Karpas-422 (cell line): ENCODE measurements around the gene COL6A2. TPM values are rescaled to one million over a fixed set of nuclear protein-coding genes. Genes with fewer than 3 reads are reported as not detected.
"Not testable (repeated sequence)": the region's sequence is repeated elsewhere in the genome, so short reads cannot be mapped to it uniquely, and the experiment has no call there.

Source experiments
- DNase-seq: peaks from one replicate; pipeline ENCODE4 v3.0.0-alpha.2; 2015
- H2AFZ ChIP-seq: fragments of 200-600 bp; sonication (generic); 2 replicates; pipeline ENCODE4 v1.6.1; 2014; ENCODE audit warnings: antibody characterized with exemption, low read length, mixed read lengths
- H3K27ac ChIP-seq: fragments of 200-600 bp; sonication (generic); 2 replicates; pipeline ENCODE4 v1.5.1; 2014; ENCODE audit warnings: mild to moderate bottlenecking, low read length, moderate library complexity
- H3K27me3 ChIP-seq: fragments of 200-600 bp; sonication (generic); 2 replicates; pipeline ENCODE4 v1.6.1; 2014; ENCODE audit warnings: low read length, mixed read lengths
- H3K36me3 ChIP-seq: fragments of 200-600 bp; sonication (generic); 2 replicates; pipeline ENCODE4 v1.6.1; 2014; ENCODE audit warnings: low read length, mixed read lengths; ENCODE audit not compliant: insufficient read depth
- H3K4me1 ChIP-seq: fragments of 200-600 bp; sonication (generic); 2 replicates; pipeline ENCODE4 v1.6.1; 2014; ENCODE audit warnings: mild to moderate bottlenecking, low read length, mixed read lengths
- H3K4me2 ChIP-seq: fragments of 200-600 bp; sonication (generic); 2 replicates; pipeline ENCODE4 v1.6.1; 2014; ENCODE audit warnings: low read length, low read depth, mild to moderate bottlenecking; ENCODE audit not compliant: poor library complexity, severe bottlenecking
- H3K4me3 ChIP-seq: fragments of 200-600 bp; sonication (generic); 2 replicates; pipeline ENCODE4 v1.5.1; 2014; ENCODE audit warnings: mild to moderate bottlenecking, antibody characterized with exemption, low read length, mixed read lengths
- H3K79me2 ChIP-seq: fragments of 200-600 bp; sonication (generic); 2 replicates; pipeline ENCODE4 v1.6.1; 2014; ENCODE audit warnings: mild to moderate bottlenecking, low read length, mixed read lengths
- H3K9ac ChIP-seq: fragments of 200-600 bp; sonication (generic); 2 replicates; pipeline ENCODE4 v1.6.0; 2014; ENCODE audit warnings: low read length
- H3K9me2 ChIP-seq: fragments of 200-600 bp; sonication (generic), shearing (Covaris generic); replicated peaks from 2 replicates; pipeline ENCODE4 v1.6.0; 2014; ENCODE audit warnings: mild to moderate bottlenecking, low read length, moderate library complexity; ENCODE audit not compliant: insufficient read depth
- H3K9me3 ChIP-seq: fragments of 300-700, 200-600 bp; sonication (generic); 2 replicates; pipeline ENCODE4 v1.6.1; 2014; ENCODE audit warnings: low read length, mixed read lengths
- H4K20me1 ChIP-seq: fragments of 200-600 bp; sonication (generic); 2 replicates; pipeline ENCODE4 v1.6.1; 2014; ENCODE audit warnings: mild to moderate bottlenecking, antibody characterized with exemption, low read length, low read depth; ENCODE audit not compliant: insufficient read depth
- total RNA-seq: library from RNA; depleted of rRNA; stranded (reverse); fragments of >200 nt; shearing (Covaris generic); gene quantifications from 2 replicates; pipeline ENCODE4 v1.2.3, GENCODE V29; 2014; ENCODE audit warnings: low replicate concordance

Gene COL6A2
- total RNA-seq, 1 experiment from 2014 or later: not detected

DNA sequence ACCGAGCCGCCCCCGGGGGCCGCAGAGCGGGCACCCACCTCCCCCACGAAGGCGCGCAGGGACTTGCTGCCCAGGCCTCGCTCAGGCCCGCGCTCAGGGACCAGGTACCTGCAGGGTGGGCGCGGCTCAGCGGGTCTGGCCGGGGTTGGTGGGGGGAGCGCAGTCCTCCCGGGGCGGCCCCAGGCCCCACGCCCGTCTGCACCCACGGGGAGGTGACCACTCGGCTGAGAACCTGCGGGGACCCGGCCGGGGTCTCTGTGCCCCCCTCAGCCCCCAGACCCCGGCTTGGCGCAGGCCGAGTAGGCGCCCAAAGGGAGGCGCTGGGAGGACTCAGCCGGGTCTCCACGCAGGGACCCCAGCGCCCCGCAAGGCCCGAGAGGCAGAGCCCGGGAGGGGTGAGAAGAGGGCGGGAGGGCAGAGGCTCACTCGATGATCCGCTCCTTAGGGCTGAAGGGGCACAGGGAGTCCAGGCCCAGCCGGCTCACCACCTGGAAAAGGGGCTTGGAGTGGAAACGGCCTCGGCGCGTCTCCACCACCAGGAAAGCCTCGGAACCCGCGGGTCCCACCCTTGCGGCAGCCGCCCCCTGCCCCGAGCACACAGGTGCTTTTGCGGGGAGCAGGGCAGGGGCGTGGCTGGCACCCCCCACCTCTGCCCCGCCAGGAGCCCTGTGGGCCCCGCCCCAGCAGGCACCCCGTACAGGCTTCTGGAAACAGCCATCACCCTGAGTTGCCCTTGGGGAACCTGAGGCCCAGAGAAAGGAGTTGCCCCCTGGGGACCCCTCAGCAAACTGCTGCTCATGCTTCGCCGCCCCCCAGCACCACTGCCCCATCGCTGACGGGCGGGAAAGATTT lies 48.2 kb downstream of the COL6A2 start:
- Histone ChIP-seq H3K4me2 (no peak overlapping the region), H3K4me3 (no peak overlapping the region), H3K9me3 (no peaks in the 10 kb centered on the region), H3K27ac (no peak overlapping the region), H3K36me3 (no peaks in the 10 kb centered on the region), H3K79me2 (no peaks in the 10 kb centered on the region), H3K9me2 (no peaks in the 10 kb centered on the region), H3K9ac (no peak overlapping the region), H2AFZ (no peak overlapping the region), H3K4me1 (peaks cover 10% of the 10 kb centered on the region), H3K27me3 (no peaks in the 10 kb centered on the region), H4K20me1 (no peaks in the 10 kb centered on the region)
- DNase-seq: peak; percentile 57

DNA sequence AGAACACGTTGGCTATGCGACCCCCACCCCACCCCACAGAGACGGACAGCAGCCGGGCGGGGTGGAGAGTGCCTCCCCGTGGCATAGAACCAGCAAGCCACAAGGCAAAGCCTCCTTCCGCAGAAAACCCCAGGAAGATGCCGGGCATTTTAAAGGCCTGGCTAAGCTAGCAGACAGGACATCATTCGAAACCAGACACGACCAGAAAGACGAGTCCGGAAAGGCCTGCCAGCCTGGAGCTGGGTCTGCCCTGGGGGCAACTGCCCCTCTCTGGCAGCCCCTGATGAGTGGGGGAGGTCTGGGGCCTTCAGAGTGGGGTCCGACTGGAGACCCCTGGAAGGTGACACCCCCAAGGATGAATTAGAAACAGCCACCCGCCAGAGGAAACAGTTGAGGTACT lies 48.9 kb downstream of the COL6A2 start:
- Histone ChIP-seq H4K20me1 (no peaks in the 10 kb centered on the region), H3K9ac (no peak overlapping the region), H3K4me1 (peaks cover 10% of the 10 kb centered on the region), H3K79me2 (no peaks in the 10 kb centered on the region), H3K9me3 (no peaks in the 10 kb centered on the region), H3K27ac (no peak overlapping the region), H3K4me2 (no peak overlapping the region), H2AFZ (no peak overlapping the region), H3K27me3 (no peaks in the 10 kb centered on the region), H3K9me2 (no peaks in the 10 kb centered on the region), H3K4me3 (no peak overlapping the region), H3K36me3 (no peaks in the 10 kb centered on the region)
- no peak for DNase-seq

DNA sequence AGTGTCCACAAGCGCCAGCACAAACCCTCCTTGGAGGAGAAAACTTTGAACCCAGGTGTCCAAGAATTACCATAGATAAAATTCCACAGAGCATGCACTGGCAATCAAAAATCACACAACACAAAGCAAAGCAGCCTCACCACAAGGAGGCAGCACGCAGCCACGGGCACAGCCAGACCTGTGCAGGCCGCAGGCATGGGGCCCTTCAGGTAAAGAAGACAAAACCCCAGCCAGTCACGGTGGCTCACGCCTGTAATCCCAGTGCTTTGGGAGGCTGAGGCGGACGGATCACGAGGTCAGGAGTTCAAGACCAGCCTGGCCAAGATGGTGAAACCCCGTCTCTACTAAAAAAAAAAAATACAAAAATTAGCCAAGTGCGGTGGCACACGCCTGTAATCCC lies 49.5 kb downstream of the COL6A2 start:
- H3K27ac ChIP-seq, H3K27me3 ChIP-seq, H3K9ac ChIP-seq, H3K79me2 ChIP-seq, H3K36me3 ChIP-seq, H3K9me3 ChIP-seq, H3K4me3 ChIP-seq, H3K4me2 ChIP-seq, H2AFZ ChIP-seq, H4K20me1 ChIP-seq, H3K9me2 ChIP-seq: not testable (repeated sequence)
- H3K4me1 ChIP-seq: peaks cover 10% of the 10 kb centered on the region
- DNase-seq: peak; percentile 89

DNA sequence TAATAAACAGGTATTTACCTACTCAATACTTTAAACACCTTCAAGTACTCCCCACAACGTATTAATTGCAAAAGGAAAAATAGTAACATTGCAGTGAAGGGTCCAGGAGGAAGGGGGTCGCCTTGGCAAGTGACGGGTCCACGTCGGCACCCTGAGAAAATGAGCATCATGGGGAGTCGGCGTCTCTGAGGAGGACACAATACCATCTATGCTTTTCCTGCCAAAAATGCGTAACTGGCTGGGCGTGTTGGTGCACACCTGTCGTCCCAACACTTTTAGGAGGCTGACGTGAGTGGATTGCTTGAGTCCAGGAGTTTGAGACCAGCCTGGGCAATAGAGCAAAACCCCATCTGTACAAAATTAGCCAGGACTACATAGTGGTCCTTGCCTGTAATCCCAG lies 50.2 kb downstream of the COL6A2 start:
- H3K36me3 ChIP-seq: no peaks in the 10 kb centered on the region
- H3K9me3 ChIP-seq: no peaks in the 10 kb centered on the region
- no peaks in the 10 kb centered on the region for H3K27me3 ChIP-seq
- H3K9ac ChIP-seq: no peak overlapping the region
- no peak overlapping the region for H3K4me3 ChIP-seq
- H3K4me1 ChIP-seq: peaks cover 13% of the 10 kb centered on the region
- no peak overlapping the region for H3K4me2 ChIP-seq
- H4K20me1 ChIP-seq: no peaks in the 10 kb centered on the region
- H2AFZ ChIP-seq: no peak overlapping the region
- H3K9me2 ChIP-seq: no peaks in the 10 kb centered on the region
- H3K79me2 ChIP-seq: no peaks in the 10 kb centered on the region
- DNase-seq: no peak
- no peak overlapping the region for H3K27ac ChIP-seq

DNA sequence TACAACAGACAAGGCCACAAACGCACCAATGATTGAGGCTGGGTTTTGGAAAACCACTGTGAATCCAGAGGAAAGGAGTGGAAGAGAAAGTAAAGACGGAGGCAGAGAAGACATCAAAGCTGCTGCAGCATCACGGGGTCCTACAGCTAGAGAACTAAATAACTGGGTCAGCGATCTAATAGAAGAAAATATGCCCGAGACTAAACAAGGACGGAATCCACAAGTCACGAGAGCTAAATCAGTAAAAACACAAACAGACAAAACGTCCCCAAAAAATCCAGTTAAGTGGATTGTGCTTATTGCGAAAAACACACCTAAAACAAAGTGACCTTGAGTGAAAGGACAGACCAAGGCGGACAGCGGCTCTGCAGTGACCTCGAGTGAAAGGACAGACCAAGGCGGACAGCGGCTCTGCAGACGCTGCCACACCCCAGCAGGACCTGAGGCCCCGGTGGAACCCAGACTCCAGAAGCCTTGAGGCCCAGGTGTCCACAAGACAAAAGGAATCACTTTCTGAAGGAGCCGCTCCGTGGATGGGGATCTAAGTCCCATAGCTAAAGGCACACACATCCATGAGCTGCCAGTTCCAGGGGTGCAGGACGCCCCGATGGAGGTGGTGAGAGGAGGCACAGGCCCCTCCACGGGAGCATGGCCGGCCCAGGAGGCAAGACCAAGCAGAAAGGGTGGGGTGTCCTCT lies 51.4 kb downstream of the COL6A2 start:
- Histone ChIP-seq H3K4me2 (no peak overlapping the region), H3K27ac (no peak overlapping the region)

DNA sequence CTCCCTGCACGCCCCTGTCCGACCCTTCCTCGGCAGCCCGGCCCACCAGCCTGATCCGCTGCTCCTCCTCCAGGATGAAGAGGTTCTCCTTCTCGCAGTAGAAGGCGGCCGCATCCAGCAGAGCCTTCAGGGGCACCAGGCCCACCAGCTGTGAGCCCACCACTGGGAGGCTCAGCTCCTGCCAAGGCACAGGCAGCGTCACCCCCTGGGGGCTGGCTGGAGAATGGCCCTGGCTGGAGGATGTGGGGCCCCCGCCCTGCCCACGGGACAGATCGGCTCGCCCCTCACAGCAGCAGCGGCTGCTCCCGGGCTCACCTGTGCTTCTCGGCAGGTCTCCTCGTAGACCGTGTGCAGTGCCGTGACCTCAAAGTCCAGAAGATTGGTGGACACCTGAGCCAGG lies 52.2 kb downstream of the COL6A2 start:
- Histone ChIP-seq H3K79me2 (no peaks in the 10 kb centered on the region), H4K20me1 (no peaks in the 10 kb centered on the region), H3K9me2 (no peaks in the 10 kb centered on the region), H3K36me3 (no peaks in the 10 kb centered on the region), H3K27ac (no peak overlapping the region), H3K4me3 (no peak overlapping the region), H3K9me3 (no peaks in the 10 kb centered on the region), H2AFZ (no peak overlapping the region), H3K9ac (no peak overlapping the region), H3K4me2 (no peak overlapping the region), H3K27me3 (no peaks in the 10 kb centered on the region), H3K4me1 (peaks cover 13% of the 10 kb centered on the region)
- DNase-seq: no peak

More for the DNA sequence above, 51.4 kb downstream of the COL6A2 start:
- H2AFZ ChIP-seq: no peak overlapping the region
- H3K9me2 ChIP-seq: no peaks in the 10 kb centered on the region
- no peak for DNase-seq
- no peak overlapping the region for H3K4me3 ChIP-seq
- no peaks in the 10 kb centered on the region for H3K36me3 ChIP-seq
- H4K20me1 ChIP-seq: no peaks in the 10 kb centered on the region
- H3K9me3 ChIP-seq: no peaks in the 10 kb centered on the region
- H3K4me1 ChIP-seq: peaks cover 13% of the 10 kb centered on the region
- H3K9ac ChIP-seq: no peak overlapping the region
- no peaks in the 10 kb centered on the region for H3K79me2 ChIP-seq
- H3K27me3 ChIP-seq: no peaks in the 10 kb centered on the region

DNA sequence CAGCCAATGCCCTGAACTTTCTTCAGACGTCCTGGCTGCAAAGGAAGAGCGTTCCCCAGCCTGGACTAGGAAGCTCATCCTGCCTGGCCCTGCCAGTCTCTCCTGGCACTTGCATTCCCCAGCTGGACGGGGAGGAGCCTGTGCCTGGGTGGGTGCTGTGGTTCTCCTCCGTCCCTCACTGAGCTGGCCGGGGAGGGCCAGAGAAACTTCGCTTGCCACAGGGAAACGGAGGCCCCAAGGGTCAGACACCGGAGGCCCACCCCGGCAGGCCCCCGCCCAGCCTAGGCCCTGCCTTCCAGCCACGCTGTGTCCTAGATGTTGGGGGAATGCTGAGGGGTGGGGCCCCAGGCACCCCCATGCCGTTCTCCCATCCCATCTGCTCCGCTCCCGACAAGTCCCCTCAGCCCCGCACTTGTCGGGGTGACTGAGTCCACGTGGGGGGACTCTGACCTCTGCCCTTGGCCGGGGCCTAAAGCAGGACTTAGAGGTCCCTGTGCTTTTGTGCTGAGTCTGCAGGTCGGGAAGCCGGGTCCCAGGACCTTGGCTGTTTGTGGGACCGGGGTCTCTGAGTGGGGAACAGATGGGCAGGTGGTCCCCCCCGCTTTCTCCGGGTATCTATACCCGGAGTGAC lies 52.7 kb downstream of the COL6A2 start:
- H3K9me2 ChIP-seq: no peaks in the 10 kb centered on the region
- H3K27me3 ChIP-seq: no peaks in the 10 kb centered on the region
- no peaks in the 10 kb centered on the region for H3K9me3 ChIP-seq
- H2AFZ ChIP-seq: no peak overlapping the region
- no peak overlapping the region for H3K4me3 ChIP-seq
- DNase-seq: no peak
- no peak overlapping the region for H3K9ac ChIP-seq
- no peak overlapping the region for H3K27ac ChIP-seq
- H3K4me1 ChIP-seq: peaks cover 13% of the 10 kb centered on the region
- H3K79me2 ChIP-seq: no peaks in the 10 kb centered on the region
- no peaks in the 10 kb centered on the region for H4K20me1 ChIP-seq
- H3K36me3 ChIP-seq: no peaks in the 10 kb centered on the region
- H3K4me2 ChIP-seq: no peak overlapping the region

DNA sequence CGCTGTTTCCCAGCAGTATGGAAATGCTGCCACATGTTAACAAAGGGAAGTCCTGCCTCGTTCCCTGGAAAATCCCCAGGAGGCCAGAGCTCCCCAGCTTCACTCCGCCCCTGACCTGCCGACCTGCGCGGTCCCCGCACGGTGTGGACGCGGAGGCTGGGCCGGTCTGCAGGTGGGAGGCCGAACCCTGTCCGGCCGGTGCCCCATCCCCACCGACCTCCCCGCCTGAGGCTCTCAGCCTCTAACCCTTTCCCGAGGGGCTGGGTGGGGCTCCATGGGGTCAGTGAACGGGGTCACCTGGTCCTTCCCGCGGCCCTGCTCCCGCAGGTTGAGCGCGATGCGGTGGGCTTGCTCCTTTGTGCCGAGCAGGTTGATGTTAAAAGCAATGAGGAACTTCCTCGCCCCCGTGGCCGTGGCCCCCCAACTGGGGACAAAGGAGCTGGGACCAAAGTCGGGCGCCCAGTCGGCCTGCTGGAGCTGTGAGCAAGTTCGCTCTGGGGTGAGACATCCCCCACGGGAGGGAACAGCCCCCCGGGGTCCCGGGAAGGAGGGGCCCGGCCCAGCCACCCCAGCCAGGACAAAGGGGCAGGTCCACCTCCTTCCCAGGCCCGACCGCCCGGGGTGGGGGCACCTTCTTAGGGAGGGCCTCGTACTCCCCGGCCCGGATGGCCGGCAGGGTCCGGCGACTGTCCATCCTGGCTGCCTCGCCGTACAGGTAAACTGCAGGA lies 53.5 kb downstream of the COL6A2 start:
- Histone ChIP-seq H3K4me1 (peaks cover 11% of the 10 kb centered on the region), H3K9me3 (no peaks in the 10 kb centered on the region), H3K27ac (no peak overlapping the region), H2AFZ (no peak overlapping the region), H3K4me3 (no peak overlapping the region), H3K9me2 (no peaks in the 10 kb centered on the region), H4K20me1 (no peaks in the 10 kb centered on the region), H3K27me3 (no peaks in the 10 kb centered on the region), H3K79me2 (no peaks in the 10 kb centered on the region), H3K4me2 (no peak overlapping the region), H3K36me3 (no peaks in the 10 kb centered on the region), H3K9ac (no peak overlapping the region)
- no peak for DNase-seq
